Amniotic stem cell (primary cell): ENCODE results near the gene KIAA0319L.
"Not testable (repeated sequence)": the region's sequence is repeated elsewhere in the genome, so short reads cannot be mapped to it uniquely, and the experiment has no call there.

Experiments
- DNase-seq: peaks from one replicate; lab custom pipeline; 2025; lab: John Stamatoyannopoulos, UW

The KIAA0319L gene

DNA sequence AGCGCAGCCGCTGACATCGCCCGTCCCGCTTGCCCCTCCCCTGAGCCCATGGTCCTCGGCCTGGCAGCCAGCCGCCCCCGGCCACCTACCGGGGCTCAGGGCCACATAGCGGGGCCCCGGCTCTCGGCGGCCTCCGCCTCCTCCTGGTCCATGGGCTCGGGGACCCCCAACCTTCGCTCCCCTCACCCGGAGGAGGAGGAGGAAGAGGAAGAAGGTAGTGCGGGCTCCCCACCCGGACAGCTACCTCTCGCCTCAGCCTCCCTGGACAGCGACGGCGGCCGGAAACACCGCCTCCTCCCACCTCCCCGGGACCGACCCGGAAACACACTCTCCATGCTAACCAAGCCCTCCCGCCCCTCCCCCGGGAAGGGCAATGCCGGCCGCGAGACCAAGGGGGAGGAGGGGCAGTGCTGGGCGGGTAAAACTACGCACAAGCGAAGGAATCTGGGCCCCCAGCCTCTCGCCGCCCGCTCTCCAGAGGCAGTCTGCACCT, at the start of gene KIAA0319L:
TSS of gene KIAA0319L (minus strand) at position 286 of the 493 bp plus-strand sequence. CDS start 2,912 bp downstream, outside the sequence.
- peak; percentile 86 for DNase-seq

DNA sequence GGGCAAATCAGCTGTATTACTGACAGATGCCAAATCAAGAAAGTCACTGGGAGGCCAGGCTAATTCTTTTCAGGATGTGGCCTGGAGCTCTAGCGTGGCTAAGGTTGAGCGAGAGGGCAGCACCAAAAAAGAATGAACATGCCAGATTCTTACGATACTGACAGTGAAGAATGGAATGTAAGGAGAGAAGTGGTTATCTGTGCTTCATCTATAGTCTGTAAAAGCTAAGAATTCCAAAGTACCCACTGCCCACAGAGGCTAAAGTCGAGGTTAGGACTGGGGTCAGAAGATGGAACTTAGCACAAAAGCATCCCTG, 48.6 kb upstream of the KIAA0319L start:
- no peak for DNase-seq

DNA sequence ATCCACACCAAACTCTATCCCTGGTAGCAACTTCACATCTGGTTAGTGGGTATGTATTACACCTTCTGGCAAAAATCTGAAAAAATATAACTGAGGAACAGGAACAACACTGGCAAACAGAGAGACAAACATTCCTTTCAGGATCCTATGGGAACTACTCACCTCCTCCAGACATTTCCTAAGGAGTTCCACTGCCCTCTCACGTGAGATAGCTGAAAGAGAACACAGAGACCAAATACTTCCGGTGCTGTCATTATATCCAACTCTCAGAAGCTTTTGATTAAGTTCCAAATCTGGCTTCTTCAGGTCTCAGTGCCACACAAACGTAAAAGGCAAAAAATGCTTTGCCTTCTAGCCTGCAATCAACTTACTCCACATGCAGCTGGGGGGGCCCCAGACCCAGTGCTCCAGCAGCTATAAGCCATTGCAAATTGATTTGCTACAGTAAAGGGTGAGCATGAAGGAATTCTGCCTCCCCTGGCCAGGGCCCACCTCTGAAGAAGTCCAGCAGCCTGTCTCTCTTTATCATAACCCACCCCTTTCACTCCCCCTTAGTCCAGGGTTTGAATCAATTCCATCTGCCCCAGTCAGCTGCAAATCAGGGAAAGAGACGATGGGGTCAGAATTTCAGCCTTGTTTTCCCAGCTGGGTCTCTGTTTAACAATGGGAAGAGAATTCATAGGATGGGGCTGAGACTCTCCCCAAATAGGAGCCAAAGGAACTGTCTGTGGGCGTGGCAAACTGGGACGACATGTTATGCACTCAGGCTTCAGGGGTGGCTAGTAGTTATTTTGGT, 48.1 kb upstream of the KIAA0319L start:
- DNase-seq, result no peak

DNA sequence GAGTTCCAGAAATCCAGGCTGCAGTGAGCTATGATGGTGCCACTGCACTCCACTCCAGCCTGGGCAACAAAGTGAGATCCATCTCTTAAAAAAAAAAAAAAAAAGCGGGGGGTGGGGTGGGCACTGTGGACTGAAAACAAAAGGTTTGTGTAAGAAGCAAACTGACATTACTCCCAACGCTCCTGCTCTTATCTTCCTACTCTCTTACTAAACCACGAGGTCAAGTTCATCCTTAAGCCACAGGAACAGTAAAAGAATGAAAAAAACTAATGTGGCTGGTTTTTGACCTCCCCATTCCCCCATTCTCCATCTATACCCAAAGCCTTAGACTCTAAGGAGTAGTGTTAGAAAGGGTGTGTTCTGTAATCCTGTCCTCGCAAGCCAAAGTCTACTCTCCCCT, 46.7 kb upstream of the KIAA0319L start:
- DNase-seq, result no peak

DNA sequence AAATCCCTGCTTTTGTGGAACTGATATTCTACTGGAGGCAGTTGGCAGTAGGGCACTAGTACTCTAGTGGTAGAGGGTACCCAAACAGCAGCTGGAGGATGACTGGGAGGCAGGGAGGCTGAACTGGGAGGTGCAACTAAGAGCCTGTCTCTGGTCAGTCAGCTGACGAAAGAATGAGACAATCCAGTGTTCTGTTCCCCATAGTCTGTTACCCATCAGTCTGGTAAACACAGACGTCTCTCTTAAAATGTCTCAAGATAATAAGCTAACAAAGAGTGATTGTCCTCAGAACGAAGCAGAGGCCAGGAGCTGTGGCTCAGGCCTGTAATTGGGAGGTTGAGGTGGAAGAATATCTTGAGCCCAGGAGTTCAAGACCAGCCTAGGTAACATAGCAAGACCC, 46.3 kb upstream of the KIAA0319L start:
- DNase-seq, result no peak

DNA sequence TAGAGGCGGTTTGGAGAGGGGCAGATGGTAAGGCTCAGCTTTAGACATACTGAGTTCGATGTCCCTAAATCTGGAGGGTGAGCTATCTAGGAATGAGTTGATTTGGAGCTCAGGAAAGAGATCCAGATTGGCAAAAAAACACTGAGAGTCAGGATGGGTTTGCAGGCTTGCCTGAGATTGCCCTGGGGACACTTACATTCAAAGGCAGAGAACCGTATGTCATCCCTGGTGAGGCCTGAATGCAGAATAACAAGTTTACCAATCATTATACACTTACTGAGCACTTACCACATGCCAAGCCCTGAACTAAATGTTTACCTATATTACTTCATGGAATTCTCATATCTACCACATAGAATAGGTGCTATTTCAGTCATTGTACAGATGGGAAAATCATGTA, 43.4 kb upstream of the KIAA0319L start:
- DNase-seq, result no peak

DNA sequence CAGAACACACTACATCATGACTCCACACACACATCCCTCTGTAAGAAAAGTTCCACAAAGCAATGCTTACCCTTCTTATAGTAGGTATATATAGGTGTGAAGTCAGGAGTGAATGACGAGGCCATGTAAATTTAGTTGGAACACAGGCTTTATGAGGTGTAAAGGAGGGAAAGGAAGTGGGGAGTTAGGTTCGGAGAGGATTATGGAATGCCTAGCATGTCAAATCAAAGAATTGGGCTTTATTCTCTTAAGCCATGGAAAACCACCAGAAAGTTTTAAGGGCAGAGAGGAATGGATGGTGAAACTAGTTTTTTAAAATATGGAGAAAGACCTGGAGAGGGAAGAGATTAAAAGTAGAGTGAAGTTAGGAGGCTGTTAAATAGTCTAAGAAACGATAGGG, 42.2 kb upstream of the KIAA0319L start:
- no peak for DNase-seq

DNA sequence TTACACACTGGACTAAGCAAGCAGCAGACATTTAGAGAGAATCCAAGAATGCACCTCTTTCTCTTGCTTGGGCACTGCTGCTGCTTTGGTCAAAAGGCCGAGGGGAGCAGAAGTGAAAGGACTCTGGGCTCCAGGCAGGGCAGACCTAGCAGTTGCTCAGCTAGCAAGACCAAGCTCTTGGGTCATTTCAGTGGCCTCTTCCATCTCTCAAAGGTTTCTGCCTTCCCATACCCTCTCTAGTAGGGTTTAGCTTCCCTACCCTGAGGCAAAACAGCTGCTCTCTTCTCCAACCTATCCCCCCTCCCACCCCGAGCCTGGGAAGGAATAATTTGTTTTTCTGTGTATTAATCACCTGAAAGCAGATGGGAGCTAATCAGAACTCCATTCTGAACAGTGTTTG, 41.7 kb upstream of the KIAA0319L start:
- no peak for DNase-seq

DNA sequence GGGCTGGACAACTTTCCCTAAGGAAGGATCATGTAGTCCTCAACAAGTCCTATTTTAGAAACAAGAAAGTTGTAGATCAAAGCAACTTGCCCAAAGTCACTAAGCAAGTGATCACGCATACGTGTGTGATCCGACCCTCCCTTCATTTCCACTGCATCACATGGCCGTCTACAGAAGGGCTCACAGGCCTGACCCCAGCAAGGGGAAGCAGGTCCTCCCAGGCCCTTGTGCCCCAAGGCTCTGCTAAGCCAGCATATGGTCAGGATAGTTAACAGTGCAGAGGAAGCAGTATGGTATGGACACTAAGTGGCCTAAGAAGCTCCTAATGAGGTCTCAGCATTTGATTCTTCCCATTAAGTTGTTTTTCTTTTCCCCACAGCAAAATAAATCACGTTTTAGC, 40.7 kb upstream of the KIAA0319L start:
- no peak for DNase-seq

DNA sequence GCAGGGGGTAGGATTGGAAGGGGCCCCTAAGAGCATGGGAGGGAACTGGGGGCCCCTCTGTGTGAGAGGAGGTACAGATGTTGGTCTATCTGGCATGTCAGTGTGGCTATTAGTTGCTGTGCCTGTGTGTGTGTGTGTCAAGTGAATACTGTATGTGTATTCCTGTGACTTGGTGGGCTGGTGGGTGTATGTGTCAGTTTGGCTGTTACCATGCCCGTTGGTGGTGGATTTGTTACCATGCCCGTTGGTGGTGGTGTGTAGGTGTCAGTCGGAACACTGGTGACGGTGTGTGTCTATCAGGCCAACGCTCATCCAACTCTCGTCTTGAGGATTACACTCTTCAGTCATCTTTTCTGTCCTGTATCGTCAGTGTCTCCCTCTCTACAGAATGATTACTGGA, 38.5 kb upstream of the KIAA0319L start:
- DNase-seq, result no peak

DNA sequence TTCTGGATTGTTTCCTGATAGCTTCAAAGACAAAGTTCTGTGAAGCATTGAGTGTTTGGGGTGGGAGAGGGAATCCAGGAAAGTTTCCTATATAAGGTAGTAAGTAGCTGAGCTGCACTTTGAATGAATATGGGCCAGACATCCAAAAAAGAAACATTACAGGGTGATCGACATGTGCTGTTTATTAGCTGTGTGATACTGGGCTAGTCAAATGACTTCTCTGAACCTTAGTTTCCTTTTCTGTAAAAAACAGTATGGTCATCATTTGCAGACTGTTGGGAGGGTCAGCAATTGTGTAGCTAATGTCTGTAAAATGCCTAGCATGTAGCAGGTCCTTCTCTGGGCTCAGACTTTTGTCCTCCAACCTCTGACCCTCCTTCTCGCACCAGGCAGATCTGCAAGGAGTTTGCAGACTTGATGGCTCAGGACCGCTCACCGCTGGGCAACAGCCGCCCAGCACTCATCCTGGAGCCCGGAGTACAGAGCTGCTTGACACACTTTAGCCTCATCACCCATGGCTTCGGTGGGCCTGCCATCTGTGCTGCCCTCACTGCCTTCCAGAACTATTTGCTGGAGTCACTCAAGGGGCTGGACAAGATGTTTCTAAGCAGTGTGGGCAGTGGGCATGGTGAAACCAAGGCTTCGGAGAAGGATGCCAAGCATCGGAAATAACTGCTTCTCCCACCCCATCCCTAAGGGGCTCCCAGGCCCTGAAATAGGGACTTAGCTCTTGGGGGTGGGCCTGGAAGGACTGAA, 37.0 kb upstream of the KIAA0319L start:
- no peak for DNase-seq

DNA sequence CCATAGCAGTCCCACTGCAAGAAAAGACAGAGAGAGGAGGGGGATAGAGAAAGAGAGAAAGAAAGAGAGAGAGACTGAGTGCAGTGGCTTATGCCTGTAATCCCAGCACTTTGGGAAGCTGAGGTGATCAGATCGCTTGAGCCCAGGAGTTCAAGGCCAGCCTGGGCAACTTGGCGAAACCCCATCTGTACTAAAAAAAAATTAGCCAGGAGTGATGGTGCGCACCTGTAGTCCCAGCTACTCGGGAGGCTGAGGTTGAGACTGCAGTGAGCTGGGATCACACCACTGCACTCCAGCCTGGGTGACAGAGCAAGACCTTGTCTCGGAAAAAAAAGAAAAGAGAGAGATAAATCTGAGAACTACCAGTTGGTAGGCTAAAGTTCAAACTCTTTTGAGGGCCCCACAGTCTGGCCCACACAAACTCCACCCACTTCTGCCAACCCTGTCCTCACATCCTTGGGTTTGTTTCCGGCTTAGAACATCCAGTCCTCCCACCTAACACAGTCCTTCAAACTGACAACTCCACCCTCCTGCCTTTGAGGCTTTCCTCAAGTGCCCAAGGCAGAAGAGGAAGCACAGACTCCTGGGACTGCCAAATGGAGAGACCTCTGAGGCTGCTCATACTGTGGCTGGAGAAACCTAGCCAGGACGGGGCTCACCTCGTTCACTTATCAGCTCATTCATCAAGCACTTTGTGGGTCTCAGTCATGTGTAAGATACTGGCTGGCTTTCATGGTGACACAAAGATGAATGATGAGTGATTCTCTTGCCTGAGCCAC, 36.0 kb upstream of the KIAA0319L start:
- DNase-seq, result no peak

DNA sequence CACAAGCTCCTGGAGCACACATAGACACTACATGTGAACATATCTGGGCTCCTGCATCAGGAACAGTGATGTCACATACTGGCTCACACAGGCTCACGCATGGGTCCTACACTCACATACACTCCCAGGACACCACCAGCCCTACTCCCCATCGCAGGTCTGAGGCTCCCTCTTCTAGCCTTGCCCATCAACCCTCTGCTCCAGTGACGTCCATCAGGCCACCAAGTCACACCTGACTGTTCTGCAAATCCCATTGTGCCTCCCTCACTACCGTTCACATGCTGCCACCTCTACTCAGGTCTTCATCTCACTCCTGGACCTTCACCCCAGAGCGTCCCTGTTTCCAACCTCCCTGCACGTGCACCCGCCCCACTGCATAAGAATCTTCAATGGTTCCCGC, 34.0 kb upstream of the KIAA0319L start:
- no peak for DNase-seq

DNA sequence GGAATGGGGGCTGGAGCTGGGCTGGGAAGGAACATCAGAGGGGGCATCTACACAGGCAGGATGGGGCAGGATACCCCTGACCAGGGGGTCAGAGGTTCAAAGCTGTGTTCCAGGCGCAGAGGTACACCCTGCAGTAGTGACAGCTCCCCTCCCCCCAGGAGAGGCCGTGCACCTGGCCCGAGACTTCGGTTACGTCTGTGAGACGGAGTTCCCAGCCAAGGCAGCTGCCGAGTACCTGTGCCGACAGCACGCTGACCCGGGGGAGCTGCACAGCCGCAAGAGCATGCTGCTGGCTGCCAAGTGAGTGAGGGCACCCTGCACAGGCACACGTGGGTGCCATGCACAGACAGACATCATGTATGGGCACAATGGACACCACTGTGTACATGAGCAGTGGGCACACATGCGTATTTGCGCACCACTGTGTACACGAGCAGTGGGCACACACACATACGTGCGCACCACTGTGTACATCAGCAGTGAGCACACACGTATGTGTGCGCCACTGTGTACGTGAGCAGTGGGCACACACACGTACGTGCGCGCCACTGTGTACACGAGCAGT, 33.4 kb upstream of the KIAA0319L start:
- DNase-seq, result no peak

DNA sequence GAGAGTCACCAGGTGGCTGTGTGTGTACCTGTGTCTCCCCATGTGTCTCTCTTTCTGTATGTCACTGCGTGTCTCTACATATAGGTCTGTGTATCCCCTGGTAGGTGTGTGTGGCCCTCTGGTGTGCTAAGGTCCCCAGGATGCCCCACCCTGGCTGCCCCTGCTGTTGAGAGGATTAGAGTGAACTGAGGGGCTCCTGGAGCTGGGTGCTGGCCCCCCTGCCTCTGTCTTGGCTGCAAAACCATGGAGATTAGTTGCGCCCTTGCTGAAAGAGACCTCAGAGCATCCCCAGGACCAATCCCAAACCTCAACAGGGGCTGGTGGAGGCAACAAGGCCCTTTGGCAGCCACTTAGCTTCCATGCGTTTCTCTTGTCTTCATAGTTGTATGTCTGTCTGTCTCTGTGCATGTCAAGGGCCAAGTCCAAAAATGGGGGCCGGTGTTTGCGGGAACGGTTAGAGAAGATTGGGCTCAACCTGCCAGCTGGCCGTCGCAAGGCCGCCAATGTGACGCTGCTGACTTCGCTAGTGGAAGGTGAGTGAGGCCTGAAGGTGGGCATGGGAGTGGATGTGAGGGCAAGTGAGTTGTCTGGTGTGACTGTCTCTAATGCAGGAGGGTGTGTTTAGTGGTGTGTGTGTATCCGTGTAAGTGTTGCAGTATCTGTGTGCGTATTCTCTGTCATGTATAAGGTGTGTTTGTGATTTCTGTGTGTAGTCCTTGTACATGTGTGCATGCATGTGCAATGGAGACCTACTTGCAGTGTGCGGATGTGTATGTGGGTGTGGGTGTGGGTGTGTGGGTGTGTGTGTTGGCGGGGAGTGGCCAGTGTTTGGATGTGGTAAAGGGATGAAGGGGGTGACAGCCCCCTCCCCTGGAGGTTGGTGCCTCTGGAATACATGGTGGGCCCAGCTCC, 32.6 kb upstream of the KIAA0319L start:
- DNase-seq, result no peak

DNA sequence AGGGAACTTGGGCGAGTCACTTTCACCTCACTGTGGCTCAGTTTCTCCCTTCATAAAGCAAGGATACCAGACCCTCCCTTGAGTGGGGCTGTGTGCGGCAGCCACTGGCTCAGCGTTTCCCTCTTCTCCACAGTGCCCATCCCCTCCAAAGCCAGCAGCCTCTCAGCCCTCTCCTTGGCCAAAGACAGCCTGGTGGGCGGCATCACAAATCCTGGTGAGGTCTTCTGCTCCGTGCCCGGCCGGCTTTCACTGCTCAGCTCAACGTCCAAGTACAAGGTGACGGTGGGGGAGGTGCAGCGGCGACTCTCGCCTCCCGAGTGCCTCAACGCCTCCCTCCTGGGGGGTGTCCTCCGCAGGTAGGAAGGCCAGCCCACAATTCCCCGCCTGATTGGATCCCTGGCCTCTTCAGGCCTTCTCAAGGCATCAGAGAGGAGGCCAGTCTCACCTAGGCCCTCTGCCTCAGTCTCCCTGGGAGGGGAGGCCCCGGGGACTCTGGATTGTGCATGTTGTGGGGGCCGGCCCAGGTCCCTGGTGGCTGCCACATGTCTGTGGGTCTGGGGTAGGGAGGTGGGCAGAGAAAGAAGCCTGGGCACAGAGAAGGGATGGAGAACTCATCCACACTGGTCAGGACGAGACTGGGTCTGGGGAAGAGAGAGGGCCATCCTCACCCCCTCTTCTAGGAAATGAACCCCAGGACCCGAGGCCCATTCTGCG, 31.2 kb upstream of the KIAA0319L start:
- DNase-seq, result no peak

DNA sequence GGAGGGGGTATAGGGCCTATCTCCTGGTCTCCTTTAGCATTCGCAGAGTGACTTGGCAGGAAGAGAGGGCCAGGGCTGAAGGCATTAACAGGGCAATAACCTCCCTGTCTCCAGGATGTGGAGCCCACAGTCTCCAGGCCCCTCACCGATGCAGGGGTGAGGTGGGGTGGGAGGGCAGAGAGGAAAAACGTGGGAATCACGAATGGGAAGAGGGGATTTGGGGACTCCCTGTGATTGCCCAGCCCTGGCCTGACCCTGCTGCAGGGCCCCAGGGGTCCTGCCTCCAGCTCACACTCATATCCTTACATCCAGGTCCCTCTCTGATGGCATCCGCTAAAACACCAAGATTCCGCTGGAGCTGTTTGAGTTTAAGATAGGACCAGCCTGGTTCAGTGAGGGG, 30.5 kb upstream of the KIAA0319L start:
- no peak for DNase-seq

DNA sequence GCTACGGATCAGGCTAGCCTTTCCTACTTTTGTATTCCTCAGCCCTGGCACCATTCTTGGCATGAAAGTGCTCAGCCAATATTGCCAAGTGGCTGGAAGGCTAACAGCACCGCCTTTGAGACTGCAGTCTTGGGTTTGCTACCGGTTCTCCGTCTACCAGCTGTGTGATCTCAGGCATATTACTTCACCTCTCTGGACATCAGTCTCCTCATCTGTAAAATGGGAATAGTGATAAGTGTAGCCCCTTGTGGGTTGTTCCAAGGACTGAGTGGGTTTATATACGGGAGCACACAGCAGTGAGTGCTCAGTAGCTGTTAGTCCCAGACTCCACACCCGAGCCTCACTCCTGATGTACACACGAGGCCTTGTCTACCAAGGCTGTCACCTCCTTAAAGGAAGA, 29.6 kb upstream of the KIAA0319L start:
- DNase-seq, result no peak

DNA sequence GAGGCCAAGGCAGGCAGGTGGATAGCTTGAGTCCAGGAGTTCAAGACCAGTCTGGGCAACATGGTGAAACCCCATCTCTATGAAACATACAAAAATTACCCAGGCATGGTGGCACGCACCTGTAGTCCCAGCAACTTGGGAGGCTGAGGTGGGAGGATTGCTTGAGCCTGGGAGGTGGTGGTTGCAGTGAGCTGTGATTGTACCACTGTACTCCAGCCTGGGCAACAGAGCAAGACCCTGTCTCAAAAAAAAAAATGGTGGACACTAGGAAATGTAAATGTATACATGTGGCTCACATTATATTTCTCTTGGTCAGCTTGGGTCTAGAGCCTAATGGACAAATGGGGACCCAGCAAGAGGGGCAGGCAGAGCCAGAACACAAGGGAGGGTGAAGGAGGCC, 28.6 kb upstream of the KIAA0319L start:
- not testable (repeated sequence) for DNase-seq

DNA sequence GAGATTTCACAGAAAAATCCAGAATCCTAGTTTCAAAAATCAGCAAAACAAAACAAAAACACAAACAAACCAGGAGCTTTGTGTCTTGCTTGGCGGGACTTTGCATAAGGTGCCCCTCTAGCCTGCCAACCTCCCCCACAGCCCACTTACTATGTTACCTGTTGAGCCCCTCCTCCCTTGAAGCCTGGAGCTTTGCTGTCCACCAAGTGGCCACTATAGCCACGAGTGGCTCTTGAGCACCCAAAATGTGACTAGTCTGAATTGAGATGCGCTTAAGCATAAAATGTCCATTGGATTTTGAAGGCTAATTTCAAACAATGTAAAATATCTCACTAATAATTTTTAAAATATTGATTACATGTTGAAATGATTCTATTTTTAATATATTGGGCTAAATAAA, 28.1 kb upstream of the KIAA0319L start:
- DNase-seq, result no peak

DNA sequence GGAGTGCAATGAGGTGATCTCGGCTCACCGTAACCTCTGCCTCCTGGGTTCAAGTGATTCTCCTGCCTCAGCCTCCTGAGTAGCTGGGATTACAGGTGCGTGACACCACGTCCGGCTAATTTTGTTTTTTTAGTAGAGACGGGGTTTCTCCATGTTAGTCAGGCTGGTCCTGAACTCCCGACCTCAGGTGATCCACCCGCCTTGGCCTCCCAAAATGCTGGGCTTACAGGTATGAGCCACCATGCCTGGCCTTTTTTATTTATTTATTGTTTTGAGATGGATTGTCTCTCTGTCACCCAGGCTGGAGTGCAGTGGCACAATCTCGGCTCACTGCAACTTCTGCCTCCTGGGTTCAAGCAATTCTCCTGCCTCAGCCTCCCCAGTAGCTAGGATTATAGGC, 24.4 kb upstream of the KIAA0319L start:
- not testable (repeated sequence) for DNase-seq
